Liver (tissue), 9 donors: Measurements from ENCODE around the gene WNT3A. TPM values are rescaled to one million over a fixed set of nuclear protein-coding genes. Genes with fewer than 3 reads are reported as not detected.

Experiments
- DNase-seq: peaks from one replicate; pipeline ENCODE4 v3.0.0-alpha.2; 2017; ENCODE audit warnings: low spot score
- H3K27ac ChIP-seq, 2 donors: one replicate each; pipeline ENCODE4 v1.7.0; 2013; ENCODE audit warnings: inconsistent platforms in 2 of 2, low read length in 2 of 2, control low read depth in 1 of 2, low read depth in 1 of 2, mild to moderate bottlenecking in 1 of 2
- H3K27me3 ChIP-seq, 4 donors: one replicate each; pipeline versions ENCODE4 v1.6.1 to v1.7.0; 2013; ENCODE audit warnings: low read length in 3 of 4, inconsistent platforms in 1 of 4, mild to moderate bottlenecking in 1 of 4, moderate library complexity in 1 of 4; ENCODE audit not compliant: control insufficient read depth in 4 of 4, insufficient read depth in 4 of 4
- H3K36me3 ChIP-seq, 4 donors: one replicate each; pipeline versions ENCODE4 v1.6.1 to v1.7.0; 2013; ENCODE audit warnings: low read length in 3 of 4, mild to moderate bottlenecking in 3 of 4, low read depth in 1 of 4, moderate library complexity in 1 of 4; ENCODE audit not compliant: control insufficient read depth in 4 of 4, insufficient read depth in 3 of 4
- H3K4me1 ChIP-seq, 4 donors: one replicate each; pipeline versions ENCODE4 v1.6.1 to v1.7.0; 2013; ENCODE audit warnings: low read length in 3 of 4, mild to moderate bottlenecking in 3 of 4, moderate library complexity in 1 of 4; ENCODE audit not compliant: control insufficient read depth in 4 of 4, insufficient read depth in 4 of 4
- H3K4me3 ChIP-seq, 3 donors: one replicate each; pipeline versions ENCODE4 v1.6.1 to v1.7.0; 2013; ENCODE audit warnings: low read length in 3 of 3, control low read depth in 1 of 3, low read depth in 1 of 3, mild to moderate bottlenecking in 1 of 3
- H3K9ac ChIP-seq, 2 donors: one replicate each; pipeline ENCODE4 v1.7.0; 2013; ENCODE audit warnings: low read length in 2 of 2, mild to moderate bottlenecking in 2 of 2, moderate library complexity in 2 of 2, control low read depth in 1 of 2, low read depth in 1 of 2
- H3K9me3 ChIP-seq, 4 donors: one replicate each; pipeline versions ENCODE4 v1.6.1 to v1.7.0; 2013; ENCODE audit warnings: low read length in 3 of 4; ENCODE audit not compliant: control insufficient read depth in 4 of 4
- EGR1 ChIP-seq, 2 donors: IDR thresholded peaks; 2 replicates each; pipeline ENCODE4 v1.6.1; 2016 to 2018; ENCODE audit warnings: antibody characterized with exemption in 2 of 2, low read depth in 2 of 2
- FOXA1 ChIP-seq: IDR thresholded peaks from 2 replicates; pipeline ENCODE4 v1.6.1; 2016; ENCODE audit warnings: antibody characterized with exemption
- FOXA2 ChIP-seq: IDR thresholded peaks from 2 replicates; pipeline ENCODE4 v1.6.1; 2016; ENCODE audit warnings: antibody characterized with exemption
- GABPA ChIP-seq, 2 donors: IDR thresholded peaks in 1 of 2; conservative IDR thresholded peaks in 1 of 2; 2 replicates each; pipeline ENCODE4 v1.6.1; 2016; ENCODE audit warnings: antibody characterized with exemption in 2 of 2, mild to moderate bottlenecking in 1 of 2, moderate library complexity in 1 of 2
- HNF4A ChIP-seq, 2 donors: conservative IDR thresholded peaks; 2 replicates each; pipeline ENCODE4 v1.6.1; 2016; ENCODE audit warnings: antibody characterized with exemption in 2 of 2, mild to moderate bottlenecking in 2 of 2
- HNF4G ChIP-seq: IDR thresholded peaks from 2 replicates; pipeline ENCODE4 v1.6.1; 2016; ENCODE audit warnings: antibody characterized with exemption
- JUND ChIP-seq, 2 donors: IDR thresholded peaks; 2 replicates each; pipeline ENCODE4 v1.6.1; 2016; ENCODE audit warnings: antibody characterized with exemption in 2 of 2
- NR2F2 ChIP-seq: IDR thresholded peaks from 2 replicates; pipeline ENCODE4 v1.6.1; 2016; ENCODE audit warnings: antibody characterized with exemption
- REST ChIP-seq: IDR thresholded peaks from 2 replicates; pipeline ENCODE4 v1.6.1; 2016; ENCODE audit warnings: antibody characterized with exemption, mild to moderate bottlenecking
- RXRA ChIP-seq, 2 donors: IDR thresholded peaks; 2 replicates each; pipeline ENCODE4 v1.6.1; 2017 to 2018; ENCODE audit warnings: antibody characterized with exemption in 2 of 2, mild to moderate bottlenecking in 1 of 2
- SP1 ChIP-seq: IDR thresholded peaks from 2 replicates; pipeline ENCODE4 v1.6.1; 2018; ENCODE audit warnings: antibody characterized with exemption, mild to moderate bottlenecking
- TAF1 ChIP-seq: conservative IDR thresholded peaks from 2 replicates; pipeline ENCODE4 v1.6.1; 2016; ENCODE audit warnings: antibody characterized with exemption, mild to moderate bottlenecking
- YY1 ChIP-seq: IDR thresholded peaks from 2 replicates; pipeline ENCODE4 v1.6.1; 2016; ENCODE audit warnings: antibody characterized with exemption, mild to moderate bottlenecking
- ZBTB33 ChIP-seq: IDR thresholded peaks from 2 replicates; pipeline ENCODE4 v1.6.1; 2016; ENCODE audit warnings: antibody characterized with exemption
- WGBS: extraction: QIAGEN DNeasy Blood & Tissue Kit; methylation state at CpG from one replicate; pipeline ENCODE4 v1.1.7; 2013; 5-methylcytosine and 5-hydroxymethylcytosine counted together
- polyA plus RNA-seq, 2 donors: library from polyadenylated mRNA; stranded (reverse) in 1 of 2; unstranded in 1 of 2; fragments of 200-250 nt in 1 of 2; fragments of >200 nt in 1 of 2; fragmentation: Nextera tagmentation in 1 of 2; extraction: Ambion mirVana in 1 of 2; gene quantifications; one replicate each; pipeline versions ENCODE4 v1.2.1 to v1.2.3, GENCODE V29; 2013 to 2015
- total RNA-seq, 2 donors: library from RNA; depleted of rRNA; stranded (reverse); fragments of >200 nt; gene quantifications; one replicate each; pipeline ENCODE4 v1.2.3, GENCODE V29; 2014
- TF ChIP-seq, protein P1 (sequence below): IDR thresholded peaks from 2 replicates; pipeline ENCODE4 v1.6.1; 2016; ENCODE audit warnings: antibody characterized with exemption
- TF ChIP-seq, protein P2 (sequence below): IDR thresholded peaks from 2 replicates; pipeline ENCODE4 v1.6.1; 2016; ENCODE audit warnings: antibody characterized with exemption
- TF ChIP-seq, protein P3 (sequence below): fragments of 150-350 bp; IDR thresholded peaks from 2 replicates; pipeline ENCODE4 v1.5.1; 2017; ENCODE audit warnings: improper control_type of control experiment, low read depth, low read length; ENCODE audit not compliant: missing input control
- donor health status: healthy.
- donor health status: healthy.
- donor health status: healthy.
- donor health status: healthy.
- donor health status: healthy.

Gene WNT3A
- total and polyA plus RNA-seq, 4 donors: not detected

- H3K27me3 ChIP-seq: peaks cover 0 to 11% (median 4%) of the 10 kb centered on the region in 4 donors
- WGBS: 74% methylated on average over 15 of the region's 15 CpGs
- peak; percentile 17 for DNase-seq
- no peak for TF ChIP-seq JUND (IDR thresholded peaks at IDR 0.05)
- no peak for TF ChIP-seq FOXA2
- TF ChIP-seq, protein P1, sequence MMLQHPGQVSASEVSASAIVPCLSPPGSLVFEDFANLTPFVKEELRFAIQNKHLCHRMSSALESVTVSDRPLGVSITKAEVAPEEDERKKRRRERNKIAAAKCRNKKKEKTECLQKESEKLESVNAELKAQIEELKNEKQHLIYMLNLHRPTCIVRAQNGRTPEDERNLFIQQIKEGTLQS: no peak
- TF ChIP-seq YY1: no peak
- TF ChIP-seq, protein P2, sequence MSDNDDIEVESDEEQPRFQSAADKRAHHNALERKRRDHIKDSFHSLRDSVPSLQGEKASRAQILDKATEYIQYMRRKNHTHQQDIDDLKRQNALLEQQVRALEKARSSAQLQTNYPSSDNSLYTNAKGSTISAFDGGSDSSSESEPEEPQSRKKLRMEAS: no peak
- TF ChIP-seq, protein P3, sequence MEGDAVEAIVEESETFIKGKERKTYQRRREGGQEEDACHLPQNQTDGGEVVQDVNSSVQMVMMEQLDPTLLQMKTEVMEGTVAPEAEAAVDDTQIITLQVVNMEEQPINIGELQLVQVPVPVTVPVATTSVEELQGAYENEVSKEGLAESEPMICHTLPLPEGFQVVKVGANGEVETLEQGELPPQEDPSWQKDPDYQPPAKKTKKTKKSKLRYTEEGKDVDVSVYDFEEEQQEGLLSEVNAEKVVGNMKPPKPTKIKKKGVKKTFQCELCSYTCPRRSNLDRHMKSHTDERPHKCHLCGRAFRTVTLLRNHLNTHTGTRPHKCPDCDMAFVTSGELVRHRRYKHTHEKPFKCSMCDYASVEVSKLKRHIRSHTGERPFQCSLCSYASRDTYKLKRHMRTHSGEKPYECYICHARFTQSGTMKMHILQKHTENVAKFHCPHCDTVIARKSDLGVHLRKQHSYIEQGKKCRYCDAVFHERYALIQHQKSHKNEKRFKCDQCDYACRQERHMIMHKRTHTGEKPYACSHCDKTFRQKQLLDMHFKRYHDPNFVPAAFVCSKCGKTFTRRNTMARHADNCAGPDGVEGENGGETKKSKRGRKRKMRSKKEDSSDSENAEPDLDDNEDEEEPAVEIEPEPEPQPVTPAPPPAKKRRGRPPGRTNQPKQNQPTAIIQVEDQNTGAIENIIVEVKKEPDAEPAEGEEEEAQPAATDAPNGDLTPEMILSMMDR: no peak
- no peak for TF ChIP-seq ZBTB33
- TF ChIP-seq RXRA (IDR thresholded peaks at IDR 0.05): no peak
- no peak for TF ChIP-seq HNF4G
- TF ChIP-seq EGR1 (IDR thresholded peaks at IDR 0.05; ENCODE audit: low read depth in 2 of 2): no peak
- TF ChIP-seq TAF1: no peak
- no peak overlapping the region for H3K27ac ChIP-seq
- peaks cover 0 to 6% (median 3%) of the 10 kb centered on the region in 4 donors for H3K9me3 ChIP-seq
- no peak overlapping the region for H3K9ac ChIP-seq
- H3K36me3 ChIP-seq: no peaks in the 10 kb centered on the region
- peaks cover 0 to 7% (median under 1%) of the 10 kb centered on the region in 4 donors for H3K4me1 ChIP-seq
- H3K4me3 ChIP-seq: no peak overlapping the region
These were observed 4.9 kb upstream of the WNT3A start for GRCh38 chr1:228001738-228002535.

DNA sequence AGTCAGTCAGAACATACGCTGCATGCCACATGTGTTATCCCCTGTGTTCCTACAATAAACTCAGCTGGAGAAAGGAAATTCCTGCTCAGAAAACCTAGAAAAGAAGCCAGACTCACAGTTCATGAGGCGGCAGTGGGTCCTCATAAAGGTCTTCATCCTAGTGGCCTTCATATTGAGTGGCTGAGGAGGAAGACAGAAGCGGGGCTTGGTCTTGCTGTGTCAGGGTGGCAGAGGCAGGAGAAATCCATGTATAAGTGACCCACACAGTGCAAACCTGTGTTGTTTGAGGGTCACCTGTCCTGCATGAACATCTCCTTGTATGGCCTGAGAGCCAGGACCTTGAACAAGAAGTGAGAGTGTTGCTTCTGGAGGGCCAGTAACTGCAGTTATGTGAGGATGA is 4.0 kb upstream of the WNT3A start:
- no peak for TF ChIP-seq HNF4G
- TF ChIP-seq EGR1 (IDR thresholded peaks at IDR 0.05; ENCODE audit: low read depth in 2 of 2): no peak
- TF ChIP-seq HNF4A (conservative IDR thresholded peaks at IDR 0.05): no peak
- TF ChIP-seq FOXA1: no peak
- TF ChIP-seq SP1: no peak
- TF ChIP-seq REST: no peak
- TF ChIP-seq GABPA (IDR thresholded peaks at IDR 0.05 in 1 of 2, conservative IDR thresholded peaks at IDR 0.05 in 1 of 2): no peak
- TF ChIP-seq NR2F2: no peak
- TF ChIP-seq TAF1: no peak
- DNase-seq: no peak
- Histone ChIP-seq H3K27ac (no peak overlapping the region), H3K9ac (no peak overlapping the region), H3K36me3 (no peaks in the 10 kb centered on the region), H3K4me1 (peaks cover 0 to 16% (median 3%) of the 10 kb centered on the region in 4 donors), H3K4me3 (no peak overlapping the region), H3K9me3 (peaks cover 0 to 6% (median 3%) of the 10 kb centered on the region in 4 donors), H3K27me3 (peaks cover 0 to 14% (median 5%) of the 10 kb centered on the region in 4 donors)
- WGBS: 89% methylated on average over 3 of the region's 3 CpGs
